Uterus (tissue), 2 donors: ENCODE data around the gene GGT5.

ENCODE experiments used
- CTCF ChIP-seq, 4 experiments: fragments of 200-600 bp in 2 of 4; fragments of 450-650 bp in 2 of 4; sonication (generic) in 2 of 4; IDR thresholded peaks; one replicate each; pipeline ENCODE4 v1.5.1; 2016 to 2019; ENCODE audit warnings: antibody characterized with exemption in 4 of 4, mild to moderate bottlenecking in 2 of 4, moderate library complexity in 1 of 4
- POLR2A ChIP-seq, 2 donors: fragments of 450-650 bp; IDR thresholded peaks; one replicate each; pipeline ENCODE4 v1.6.1; 2016; ENCODE audit warnings: antibody characterized with exemption in 2 of 2, mild to moderate bottlenecking in 1 of 2, moderate library complexity in 1 of 2

- no peak for TF ChIP-seq CTCF (IDR thresholded peaks at IDR 0.05)
- TF ChIP-seq POLR2A (IDR thresholded peaks at IDR 0.05): no peak
Measured at GRCh38 chr22:24232124-24232523, 12.8 kb downstream of the GGT5 start.
